GM12891 (cell line): Measurements from ENCODE around the gene CD28.

Source experiments
- PAX5 ChIP-seq: IDR thresholded peaks from 2 replicates; pipeline ENCODE4 v1.6.1; 2011; ENCODE audit warnings: low read length, moderate library complexity, mild to moderate bottlenecking; ENCODE audit not compliant: insufficient read depth, severe bottlenecking
- POLR2A ChIP-seq: IDR thresholded peaks from 2 replicates; pipeline ENCODE4 v1.6.1; 2011; ENCODE audit warnings: low read depth, low read length, control low read depth
- POLR2AphosphoS5 ChIP-seq: IDR thresholded peaks from 2 replicates; pipeline ENCODE4 v1.6.1; 2011; ENCODE audit warnings: low read depth, low read length, control low read depth
- POU2F2 ChIP-seq: IDR thresholded peaks from 2 replicates; pipeline ENCODE4 v1.6.1; 2011; ENCODE audit warnings: low read depth, mild to moderate bottlenecking, control low read depth, low read length, moderate library complexity
- SPI1 ChIP-seq: IDR thresholded peaks from 2 replicates; pipeline ENCODE4 v1.6.1; 2011; ENCODE audit warnings: low read depth, low read length, control low read depth
- TAF1 ChIP-seq: IDR thresholded peaks from 2 replicates; pipeline ENCODE4 v1.6.1; 2011; ENCODE audit warnings: low read depth, low read length, control low read depth

- TF ChIP-seq POLR2A: no peak
- no peak for TF ChIP-seq POLR2AphosphoS5
- TF ChIP-seq TAF1: no peak
- TF ChIP-seq PAX5: no peak
- peak; percentile 50; the same call in 1 of the 2 replicates for TF ChIP-seq POU2F2
- TF ChIP-seq SPI1: peak; percentile 98
Measured at GRCh38 chr2:203706403-203706802, at the start of gene CD28.
